WTC11 (cell line): ENCODE data around the gene IGSF10. TPM values are rescaled to one million over a fixed set of nuclear protein-coding genes. Genes with fewer than 3 reads are reported as not detected.

ENCODE experiments used
- ATAC-seq: fragments of 200-7000 bp; cut with Tn5 transposase; 2 replicates; pipeline ENCODE4 v1.10.0; 2021; ENCODE audit warnings: mild to moderate bottlenecking, moderate library complexity
- CTCF ChIA-PET: fragments of 300-600 bp; sonication (Branson Sonifier 250); formaldehyde crosslinking; loops from one replicate; lab custom pipeline; 2021; ENCODE audit warnings: antibody characterized with exemption; lab: Charles Lee
- POLR2A ChIA-PET: fragments of 350-600 bp; sonication (Branson Sonifier 250); formaldehyde crosslinking; loops from one replicate; lab custom pipeline; 2021; ENCODE audit warnings: antibody characterized with exemption; lab: Charles Lee
- DNase-seq: peaks from one replicate; pipeline ENCODE4 v3.0.0; 2021; ENCODE audit warnings: low spot score
- H3K27ac Mint-ChIP-seq: 2 replicates; pipeline ENCODE4 v1.8.0; 2021; ENCODE audit warnings: mixed read lengths
- H3K27me3 Mint-ChIP-seq: 2 replicates; pipeline ENCODE4 v1.8.0; 2021; ENCODE audit warnings: low read depth, mild to moderate bottlenecking, moderate library complexity, mixed read lengths
- H3K36me3 Mint-ChIP-seq: 2 replicates; pipeline ENCODE4 v1.8.0; 2021; ENCODE audit warnings: mixed read lengths
- H3K4me1 Mint-ChIP-seq: 2 replicates; pipeline ENCODE4 v1.8.0; 2022; ENCODE audit warnings: mixed read lengths
- H3K4me3 Mint-ChIP-seq: 2 replicates; pipeline ENCODE4 v1.8.0; 2021; ENCODE audit warnings: mild to moderate bottlenecking, moderate library complexity, mixed read lengths
- H3K9me3 Mint-ChIP-seq: 2 replicates; pipeline ENCODE4 v1.8.0; 2021; ENCODE audit warnings: mixed read lengths
- ATF3 ChIP-seq: sonication (generic); formaldehyde crosslinking; conservative IDR thresholded peaks from 2 replicates; pipeline ENCODE4 v1.8.1; 2022; ENCODE audit warnings: mild to moderate bottlenecking, missing genetic modification reagents
- ESRRA ChIP-seq: sonication (generic); formaldehyde crosslinking; IDR thresholded peaks from 2 replicates; pipeline ENCODE4 v1.8.1; 2022; ENCODE audit warnings: mild to moderate bottlenecking, missing genetic modification reagents, borderline replicate concordance
- ETV6 ChIP-seq: sonication (generic); formaldehyde crosslinking; IDR thresholded peaks from 2 replicates; pipeline ENCODE4 v1.8.1; 2022; ENCODE audit warnings: mild to moderate bottlenecking, missing genetic modification reagents
- FOXJ3 ChIP-seq: sonication (generic); formaldehyde crosslinking; IDR thresholded peaks from 2 replicates; pipeline ENCODE4 v1.9.0; 2021; ENCODE audit warnings: missing genetic modification reagents, mild to moderate bottlenecking, borderline replicate concordance
- FOXP4 ChIP-seq: sonication (generic); formaldehyde crosslinking; IDR thresholded peaks from 2 replicates; pipeline ENCODE4 v1.8.0; 2022; ENCODE audit warnings: mild to moderate bottlenecking, missing genetic modification reagents
- GABPB1 ChIP-seq: sonication (generic); formaldehyde crosslinking; IDR thresholded peaks from 2 replicates; pipeline ENCODE4 v1.8.1; 2023; ENCODE audit warnings: mild to moderate bottlenecking, missing genetic modification reagents
- GRHL2 ChIP-seq: fragments of 250-450 bp; sonication (Bioruptor Pico); IDR thresholded peaks from 2 replicates; pipeline ENCODE4 v1.8.0; 2022; ENCODE audit warnings: mild to moderate bottlenecking, moderate library complexity; ENCODE audit not compliant: insufficient replicate concordance, severe bottlenecking
- MLX ChIP-seq: sonication (generic); formaldehyde crosslinking; IDR thresholded peaks from 2 replicates; pipeline ENCODE4 v1.8.1; 2023; ENCODE audit warnings: mild to moderate bottlenecking, missing genetic modification reagents, moderate library complexity
- MYBL2 ChIP-seq: sonication (generic); formaldehyde crosslinking; IDR thresholded peaks from 2 replicates; pipeline ENCODE4 v1.8.1; 2023; ENCODE audit warnings: mild to moderate bottlenecking, moderate library complexity, missing genetic modification reagents
- NFYB ChIP-seq: sonication (generic); formaldehyde crosslinking; conservative IDR thresholded peaks from 2 replicates; pipeline ENCODE4 v1.8.0; 2022; ENCODE audit warnings: low read depth, missing genetic modification reagents
- PRDM15 ChIP-seq: sonication (generic); formaldehyde crosslinking; IDR thresholded peaks from 2 replicates; pipeline ENCODE4 v1.8.0; 2022; ENCODE audit warnings: missing genetic modification reagents
- SMAD3 ChIP-seq: sonication (generic); formaldehyde crosslinking; IDR thresholded peaks from 2 replicates; pipeline ENCODE4 v1.8.0; 2022; ENCODE audit warnings: missing genetic modification reagents, mild to moderate bottlenecking, borderline replicate concordance
- TP53 ChIP-seq: sonication (generic); formaldehyde crosslinking; IDR thresholded peaks from 2 replicates; pipeline ENCODE4 v1.8.1; 2023; ENCODE audit warnings: mild to moderate bottlenecking, missing genetic modification reagents
- USF1 ChIP-seq: sonication (generic); formaldehyde crosslinking; IDR thresholded peaks from 2 replicates; pipeline ENCODE4 v1.8.0; 2022; ENCODE audit warnings: mild to moderate bottlenecking, missing genetic modification reagents
- ZNF232 ChIP-seq: sonication (generic); formaldehyde crosslinking; IDR thresholded peaks from 2 replicates; pipeline ENCODE4 v1.8.0; 2022; ENCODE audit warnings: mild to moderate bottlenecking, missing genetic modification reagents
- ZNF317 ChIP-seq: sonication (generic); formaldehyde crosslinking; IDR thresholded peaks from 2 replicates; pipeline ENCODE4 v1.8.1; 2023; ENCODE audit warnings: low read depth, mild to moderate bottlenecking, moderate library complexity, missing genetic modification reagents, borderline replicate concordance
- total RNA-seq: library from RNA; stranded (reverse); gene quantifications from 3 replicates; pipeline ENCODE4 v1.2.3, GENCODE V29; 2021
- TF ChIP-seq, protein P1 (sequence below): sonication (generic); formaldehyde crosslinking; IDR thresholded peaks from 2 replicates; pipeline ENCODE4 v1.8.1; 2023; ENCODE audit warnings: mild to moderate bottlenecking, missing genetic modification reagents
- TF ChIP-seq, protein P2 (sequence below): sonication (generic); formaldehyde crosslinking; IDR thresholded peaks from 2 replicates; pipeline ENCODE4 v1.8.0; 2022; ENCODE audit warnings: mild to moderate bottlenecking, missing genetic modification reagents

The IGSF10 gene
- total RNA-seq, 1 experiment from 2014 or later = 0.70 TPM

- TF ChIP-seq PRDM15 = no peak
- no peak for TF ChIP-seq GRHL2 (CRISPR knock-in tag)
Observed at GRCh38 chr3:151503074-151503473, 42.2 kb upstream of the IGSF10 start (continued).

GRCh38 chr3:151501923-151502632 lies 41.2 kb upstream of the IGSF10 start:
- Mint-ChIP-seq H3K27ac (peak overlapping the region; percentile 40), H3K9me3 (peaks cover 8% of the 10 kb centered on the region; the same call in 1 of the 2 replicates), H3K36me3 (no peaks in the 10 kb centered on the region), H3K4me1 (peaks cover 48% of the 10 kb centered on the region), H3K4me3 (no peak overlapping the region)
- CTCF ChIA-PET = no interaction called here
- ATAC-seq (no peak), DNase-seq (no peak)
- TF ChIP-seq ZNF317 (CRISPR knock-in tag) (no peak), MLX (no peak), ATF3 (CRISPR knock-in tag) (no peak), ETV6 (CRISPR knock-in tag) (no peak), SMAD3 (CRISPR knock-in tag) (no peak), USF1 (no peak), ESRRA (CRISPR knock-in tag) (no peak), ZNF232 (CRISPR knock-in tag) (no peak), TP53 (CRISPR knock-in tag) (no peak), GABPB1 (CRISPR knock-in tag) (no peak), MYBL2 (CRISPR knock-in tag) (no peak), FOXJ3 (CRISPR knock-in tag) (no peak), NFYB (CRISPR knock-in tag) (no peak), FOXP4 (CRISPR knock-in tag) (no peak)
- TF ChIP-seq, protein P1, sequence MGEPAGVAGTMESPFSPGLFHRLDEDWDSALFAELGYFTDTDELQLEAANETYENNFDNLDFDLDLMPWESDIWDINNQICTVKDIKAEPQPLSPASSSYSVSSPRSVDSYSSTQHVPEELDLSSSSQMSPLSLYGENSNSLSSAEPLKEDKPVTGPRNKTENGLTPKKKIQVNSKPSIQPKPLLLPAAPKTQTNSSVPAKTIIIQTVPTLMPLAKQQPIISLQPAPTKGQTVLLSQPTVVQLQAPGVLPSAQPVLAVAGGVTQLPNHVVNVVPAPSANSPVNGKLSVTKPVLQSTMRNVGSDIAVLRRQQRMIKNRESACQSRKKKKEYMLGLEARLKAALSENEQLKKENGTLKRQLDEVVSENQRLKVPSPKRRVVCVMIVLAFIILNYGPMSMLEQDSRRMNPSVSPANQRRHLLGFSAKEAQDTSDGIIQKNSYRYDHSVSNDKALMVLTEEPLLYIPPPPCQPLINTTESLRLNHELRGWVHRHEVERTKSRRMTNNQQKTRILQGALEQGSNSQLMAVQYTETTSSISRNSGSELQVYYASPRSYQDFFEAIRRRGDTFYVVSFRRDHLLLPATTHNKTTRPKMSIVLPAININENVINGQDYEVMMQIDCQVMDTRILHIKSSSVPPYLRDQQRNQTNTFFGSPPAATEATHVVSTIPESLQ = no peak
- TF ChIP-seq, protein P2, sequence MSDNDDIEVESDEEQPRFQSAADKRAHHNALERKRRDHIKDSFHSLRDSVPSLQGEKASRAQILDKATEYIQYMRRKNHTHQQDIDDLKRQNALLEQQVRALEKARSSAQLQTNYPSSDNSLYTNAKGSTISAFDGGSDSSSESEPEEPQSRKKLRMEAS (CRISPR knock-in tag) = no peak
- TF ChIP-seq, all 79 proteins: peak for 0
- H3K27me3 Mint-ChIP-seq = no peaks in the 10 kb centered on the region
- POLR2A ChIA-PET = interaction anchor here (0.6 kb wide), 1 partner anchor 52 kb away, joined by 3 read pairs; no protein-coding TSS in a partner anchor
